Measurements from ENCODE around the gene PREX1. TPM values are rescaled to one million over a fixed set of nuclear protein-coding genes. Genes with fewer than 3 reads are reported as not detected.

PREX1 gene
- total RNA-seq, 4 donors from 2014 or later = 29.5 to 121 (median 40.9) TPM

DNA sequence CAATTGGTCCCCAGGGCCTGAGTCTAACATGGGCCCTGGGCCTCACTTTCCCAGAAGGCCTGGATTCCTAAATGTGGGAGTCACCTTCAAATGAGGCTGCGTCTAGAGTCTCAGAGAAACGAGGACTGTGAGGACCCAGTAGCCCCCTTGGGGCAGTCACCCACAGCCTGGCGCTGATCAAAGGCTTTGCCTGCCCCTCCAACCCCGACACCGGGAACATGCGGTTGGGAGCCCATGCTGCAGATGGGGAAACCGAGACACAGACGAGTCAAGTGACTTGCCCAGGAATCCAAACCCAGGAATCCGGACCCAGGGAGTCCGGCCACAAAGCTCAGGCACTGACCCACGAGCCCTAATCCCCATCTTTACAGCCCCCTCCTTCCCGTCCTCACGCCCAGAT is 209.7 kb downstream of the PREX1 start:
- ATAC-seq (ENCODE audit: low FRiP score) (no peak), DNase-seq (ENCODE audit: low spot score) (no peak)
- TF ChIP-seq, protein P1, sequence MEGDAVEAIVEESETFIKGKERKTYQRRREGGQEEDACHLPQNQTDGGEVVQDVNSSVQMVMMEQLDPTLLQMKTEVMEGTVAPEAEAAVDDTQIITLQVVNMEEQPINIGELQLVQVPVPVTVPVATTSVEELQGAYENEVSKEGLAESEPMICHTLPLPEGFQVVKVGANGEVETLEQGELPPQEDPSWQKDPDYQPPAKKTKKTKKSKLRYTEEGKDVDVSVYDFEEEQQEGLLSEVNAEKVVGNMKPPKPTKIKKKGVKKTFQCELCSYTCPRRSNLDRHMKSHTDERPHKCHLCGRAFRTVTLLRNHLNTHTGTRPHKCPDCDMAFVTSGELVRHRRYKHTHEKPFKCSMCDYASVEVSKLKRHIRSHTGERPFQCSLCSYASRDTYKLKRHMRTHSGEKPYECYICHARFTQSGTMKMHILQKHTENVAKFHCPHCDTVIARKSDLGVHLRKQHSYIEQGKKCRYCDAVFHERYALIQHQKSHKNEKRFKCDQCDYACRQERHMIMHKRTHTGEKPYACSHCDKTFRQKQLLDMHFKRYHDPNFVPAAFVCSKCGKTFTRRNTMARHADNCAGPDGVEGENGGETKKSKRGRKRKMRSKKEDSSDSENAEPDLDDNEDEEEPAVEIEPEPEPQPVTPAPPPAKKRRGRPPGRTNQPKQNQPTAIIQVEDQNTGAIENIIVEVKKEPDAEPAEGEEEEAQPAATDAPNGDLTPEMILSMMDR (IDR thresholded peaks at IDR 0.05) = no peak

DNA sequence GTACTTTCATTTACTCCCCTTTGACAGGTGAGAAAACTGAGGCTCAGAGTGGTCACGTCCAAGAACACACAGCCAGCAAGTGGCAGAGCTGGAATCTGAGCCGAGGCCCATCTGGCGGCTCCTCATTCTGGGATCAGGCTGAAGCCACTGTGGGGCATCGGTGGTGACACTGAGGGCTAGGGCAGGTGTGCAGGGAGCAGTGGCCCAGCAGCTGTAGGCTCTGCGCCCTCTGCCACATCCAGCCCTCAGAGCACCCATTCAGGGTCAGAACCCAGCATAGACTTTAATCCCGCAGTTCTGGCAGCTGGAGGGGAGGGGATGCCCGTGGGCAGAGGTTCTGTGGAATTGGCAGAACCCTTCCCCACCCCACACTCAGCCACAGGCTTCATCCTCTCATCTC is 210.3 kb downstream of the PREX1 start:
- ATAC-seq (ENCODE audit: low FRiP score) = no peak
- TF ChIP-seq, protein P1 (IDR thresholded peaks at IDR 0.05) = no peak
- no peak for DNase-seq (ENCODE audit: low spot score)

DNA sequence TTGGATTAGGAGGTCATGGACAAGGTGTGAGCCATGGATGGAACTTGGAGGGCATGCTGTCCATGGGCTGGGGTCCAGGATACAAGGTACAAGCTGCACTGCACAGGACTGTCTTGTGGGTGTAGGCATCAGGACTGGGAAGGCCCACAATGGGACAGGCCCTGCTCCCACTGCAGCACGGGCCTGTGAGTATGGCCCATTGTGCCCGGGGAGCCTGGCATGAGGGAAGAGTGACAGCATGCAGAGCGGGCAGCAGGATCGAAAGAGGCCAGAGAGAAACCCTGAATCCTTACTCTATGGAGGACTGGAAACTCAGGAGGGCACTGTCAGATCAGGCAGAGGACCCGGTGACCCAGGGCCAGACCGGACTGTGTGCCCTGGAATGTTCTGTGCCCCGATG is 211.3 kb downstream of the PREX1 start:
- TF ChIP-seq, protein P1 (IDR thresholded peaks at IDR 0.05) = no peak
- no peak for ATAC-seq (ENCODE audit: low FRiP score)
- no peak for DNase-seq (ENCODE audit: low spot score)

DNA sequence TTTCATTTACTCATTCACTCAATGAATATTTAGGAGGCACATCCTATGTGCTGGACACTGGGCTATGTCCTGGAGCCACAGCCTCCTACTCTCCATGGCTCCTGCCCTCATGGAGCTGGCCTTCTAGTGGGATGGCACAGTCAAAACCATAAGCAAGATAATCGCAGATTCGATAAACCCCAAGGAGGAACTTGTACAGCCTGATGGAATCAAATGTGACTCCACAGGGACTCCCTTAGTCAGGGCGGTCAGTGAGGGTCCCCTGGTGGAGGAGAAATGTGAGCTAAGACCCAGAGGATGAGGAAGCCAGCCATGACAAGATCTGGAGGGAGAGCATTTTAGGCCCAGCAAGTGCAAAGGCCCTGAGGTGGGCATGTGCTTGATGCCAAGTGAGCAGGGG is 211.9 kb downstream of the PREX1 start:
- TF ChIP-seq, protein P1 (IDR thresholded peaks at IDR 0.05) = no peak
- DNase-seq (ENCODE audit: low spot score) = no peak
- no peak for ATAC-seq (ENCODE audit: low FRiP score)

DNA sequence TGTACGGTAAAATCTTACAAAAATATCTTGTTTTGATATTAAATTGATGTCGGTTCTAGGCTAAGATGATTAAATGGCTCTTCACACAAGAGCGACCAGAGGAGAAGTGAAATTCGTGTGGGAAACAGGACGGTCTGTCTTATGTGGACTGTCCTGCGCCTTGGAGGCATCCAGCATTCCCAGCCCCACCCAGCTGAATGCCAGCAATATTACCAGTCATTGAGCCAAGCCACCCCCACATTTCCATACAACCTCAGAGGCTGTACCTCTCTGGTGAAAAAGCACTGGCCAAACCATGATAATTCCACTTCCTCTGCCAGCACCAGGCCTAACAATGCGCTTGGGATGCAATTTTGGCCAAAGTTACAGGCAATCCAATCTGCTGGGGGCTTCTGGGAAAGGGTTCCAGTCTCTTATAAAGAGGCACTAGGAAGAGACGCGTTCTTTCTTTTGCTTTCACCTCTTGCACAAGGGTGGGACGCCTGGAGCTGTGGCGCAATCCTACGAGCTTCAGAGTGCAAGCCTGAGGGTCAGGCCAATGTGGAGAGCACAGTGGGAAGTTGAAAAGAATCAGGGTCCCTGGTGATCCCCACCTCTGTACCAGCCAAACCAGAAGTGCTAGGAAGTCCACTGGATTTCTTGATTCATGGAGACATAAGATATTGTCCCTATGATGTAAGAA is 213.1 kb downstream of the PREX1 start:
- DNase-seq (ENCODE audit: low spot score) (peak; percentile 18), ATAC-seq (ENCODE audit: low FRiP score) (peak; percentile 80)
- TF ChIP-seq, protein P1 (IDR thresholded peaks at IDR 0.05) = no peak

DNA sequence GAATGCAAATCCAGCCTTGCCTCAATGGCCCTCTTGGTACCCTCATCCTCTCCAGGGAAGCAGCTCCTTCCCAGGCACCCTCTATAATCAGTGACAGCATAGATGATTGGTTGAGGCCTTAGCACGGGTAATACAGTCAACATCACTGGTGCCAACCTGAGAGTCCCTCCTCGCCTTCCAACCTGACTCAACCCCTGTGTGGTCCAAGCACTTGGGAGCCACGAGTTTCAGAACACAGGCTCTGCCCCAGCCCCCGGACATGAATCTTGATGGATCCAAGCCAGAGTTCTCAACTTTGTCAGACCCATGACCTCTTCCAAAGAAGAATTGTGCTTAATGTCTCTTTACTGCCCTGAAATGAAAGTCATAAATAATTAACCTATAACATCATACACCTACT is 213.9 kb downstream of the PREX1 start:
- TF ChIP-seq, protein P1 (IDR thresholded peaks at IDR 0.05) = no peak
- no peak for ATAC-seq (ENCODE audit: low FRiP score)
- peak; percentile 3 for DNase-seq (ENCODE audit: low spot score)

DNA sequence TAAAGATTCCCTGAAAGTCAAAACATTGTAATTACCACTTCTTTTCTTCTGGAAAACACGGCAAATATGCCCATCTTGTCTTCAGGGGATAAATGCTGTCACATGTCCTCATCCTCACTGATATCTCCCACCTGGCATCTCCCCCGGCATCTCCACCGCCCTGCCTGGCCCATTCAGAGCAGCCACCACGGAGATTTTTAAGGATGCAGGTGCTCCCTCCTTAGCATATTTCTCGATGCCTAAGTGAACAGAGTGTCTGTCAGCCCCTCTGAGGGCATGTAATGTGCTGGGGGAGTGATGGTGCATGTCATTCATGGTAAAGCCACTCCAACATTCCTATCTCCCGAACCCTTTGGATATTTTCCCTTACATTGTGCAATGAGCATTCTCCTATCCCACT is 215.5 kb downstream of the PREX1 start:
- DNase-seq (ENCODE audit: low spot score) (no peak), ATAC-seq (ENCODE audit: low FRiP score) (no peak)
- TF ChIP-seq, protein P1 (IDR thresholded peaks at IDR 0.05) = no peak
